Sigmoid colon (tissue), 7 donors: Measurements from ENCODE around the gene P3R3URF. TPM values are rescaled to one million over a fixed set of nuclear protein-coding genes. Genes with fewer than 3 reads are reported as not detected.

Experiments used
- DNase-seq: peaks from one replicate; pipeline ENCODE4 v3.0.0-alpha.2; 2019
- H3K27ac ChIP-seq, 4 donors: fragments of 200-600 bp; sonication (generic); one replicate each; pipeline ENCODE4 v1.5.1; 2016 to 2019; ENCODE audit warnings: mild to moderate bottlenecking in 1 of 4
- H3K27me3 ChIP-seq, 3 donors: fragments of 200-600 bp; sonication (generic); one replicate each; pipeline ENCODE4 v1.5.1; 2019; ENCODE audit warnings: mild to moderate bottlenecking in 1 of 3
- H3K36me3 ChIP-seq, 4 donors: fragments of 200-600 bp; sonication (generic); one replicate each; pipeline ENCODE4 v1.5.1; 2016 to 2019
- H3K4me1 ChIP-seq, 4 donors: fragments of 200-600 bp; sonication (generic); one replicate each; pipeline ENCODE4 v1.5.1; 2017 to 2019
- H3K4me3 ChIP-seq, 4 donors: fragments of 200-600 bp; sonication (generic); one replicate each; pipeline ENCODE4 v1.5.1; 2017 to 2019; ENCODE audit warnings: mild to moderate bottlenecking in 2 of 4, moderate library complexity in 1 of 4
- H3K9me3 ChIP-seq, 4 donors: fragments of 200-600 bp in 3 of 4; sonication (generic) in 3 of 4; one replicate each; pipeline versions ENCODE4 v1.5.1 to v1.6.1; 2013 to 2019
- CTCF ChIP-seq, 4 experiments: fragments of 450-650 bp in 3 of 4; fragments of 200-600 bp in 1 of 4; IDR thresholded peaks; one replicate each; pipeline ENCODE4 v1.5.1; 2016 to 2019; ENCODE audit warnings: antibody characterized with exemption in 4 of 4, mild to moderate bottlenecking in 3 of 4, moderate library complexity in 2 of 4
- EP300 ChIP-seq, 4 donors: sonication (generic); formaldehyde crosslinking; IDR thresholded peaks; one replicate each; pipeline ENCODE4 v1.6.1; 2017; ENCODE audit warnings: antibody characterized with exemption in 4 of 4
- POLR2A ChIP-seq, 2 donors: fragments of 450-650 bp; IDR thresholded peaks; one replicate each; pipeline ENCODE4 v1.6.1; 2016; ENCODE audit warnings: antibody characterized with exemption in 2 of 2, mild to moderate bottlenecking in 2 of 2, moderate library complexity in 2 of 2
- POLR2AphosphoS5 ChIP-seq, 4 donors: sonication (generic); formaldehyde crosslinking; IDR thresholded peaks; one replicate each; pipeline ENCODE4 v1.6.1; 2017; ENCODE audit warnings: antibody characterized with exemption in 4 of 4
- WGBS, 2 donors: extraction: QIAGEN DNeasy Blood & Tissue Kit; methylation state at CpG; one replicate each; pipeline ENCODE4 v1.1.7; 2013; 5-methylcytosine and 5-hydroxymethylcytosine counted together
- intact Hi-C: fragments of 100-400 bp; cut with DNase I; formaldehyde crosslinking; loops from one replicate; pipeline ENCODE4 v1.15.1; 2023
- polyA plus RNA-seq, 3 donors: library from polyadenylated mRNA; stranded (reverse); fragments of 200-250 nt; gene quantifications; one replicate each; pipeline ENCODE4 v1.2.3, GENCODE V29; 2013
- total RNA-seq, 4 donors: library from RNA; depleted of rRNA; stranded (reverse); fragments of >200 nt; gene quantifications; one replicate each; pipeline ENCODE4 v1.1.0, GENCODE V29; 2016
- donor health status: healthy with polysubstance abuse.
- donor health status: Bipolar disorder and iron deficiency.
- donor health status: healthy.

Gene P3R3URF
- total and polyA plus RNA-seq, 7 donors, result not detected

- Histone ChIP-seq H3K27ac (peak within 1 kb of the TSS; percentile 27 to 71 (median 56)), H3K9me3 (no peaks in the 10 kb centered on the region), H3K27me3 (no peaks in the 10 kb centered on the region), H3K36me3 (no peaks in the 10 kb centered on the region), H3K4me1 (peaks cover 0 to 25% (median 19%) of the 10 kb centered on the region in 4 donors), H3K4me3 (no peak within 1 kb of the TSS)
- intact Hi-C loops, result loop anchor here (2.0 kb wide), 1 partner anchor 38 kb away; no protein-coding TSS in a partner anchor
- no peak for TF ChIP-seq POLR2A (IDR thresholded peaks at IDR 0.05)
- TF ChIP-seq POLR2AphosphoS5 (IDR thresholded peaks at IDR 0.05), result peak in 1 of 4 donors; percentile 37
- 60 to 79% methylated on average over 11 of the region's 11 CpGs for WGBS, 2 donors
- DNase-seq, result peak; percentile 74
Observed at GRCh38 chr1:46174448-46175231, 1.6 kb downstream of the P3R3URF start, which contains the start of gene TSPAN1. Gene TSPAN1 (plus strand): TSS chr1:46175087. CDS start chr1:46181108, 6,021 bp downstream.

GRCh38 chr1:46173361-46173856 is 2.9 kb downstream of the P3R3URF start:
- intact Hi-C loops, result no loop called here
- WGBS, 2 donors, result 53 to 68% methylated on average over 4 of the region's 4 CpGs
- peaks cover 0 to 25% (median 19%) of the 10 kb centered on the region in 4 donors for H3K4me1 ChIP-seq
- H3K27me3 ChIP-seq, result peaks cover 0 to 12% (median 2%) of the 10 kb centered on the region in 3 donors
- H3K27ac ChIP-seq, result peak overlapping the region in 3 of 4 donors; percentile 19 to 66 (median 46)
- no peak overlapping the region for H3K4me3 ChIP-seq
- TF ChIP-seq EP300 (IDR thresholded peaks at IDR 0.05), result no peak
- no peak for TF ChIP-seq CTCF (IDR thresholded peaks at IDR 0.05)
- no peak for TF ChIP-seq POLR2A (IDR thresholded peaks at IDR 0.05)
- TF ChIP-seq POLR2AphosphoS5 (IDR thresholded peaks at IDR 0.05), result no peak
- no peaks in the 10 kb centered on the region for H3K9me3 ChIP-seq
- DNase-seq, result no peak
- H3K36me3 ChIP-seq, result no peaks in the 10 kb centered on the region

- H3K27ac ChIP-seq, result no peak overlapping the region
- intact Hi-C loops, result no loop called here
- no peaks in the 10 kb centered on the region for H3K9me3 ChIP-seq
- H3K27me3 ChIP-seq, result peaks cover 0 to 14% (median 5%) of the 10 kb centered on the region in 3 donors
- WGBS, 2 donors, result 36 to 84% methylated on average over 4 of the region's 4 CpGs
- no peaks in the 10 kb centered on the region for H3K36me3 ChIP-seq
- H3K4me1 ChIP-seq, result peaks cover 0 to 27% (median 20%) of the 10 kb centered on the region in 4 donors
- DNase-seq, result no peak
- H3K4me3 ChIP-seq, result no peak overlapping the region
- no peak for TF ChIP-seq CTCF (IDR thresholded peaks at IDR 0.05)
- no peak for TF ChIP-seq EP300 (IDR thresholded peaks at IDR 0.05)
- TF ChIP-seq POLR2AphosphoS5 (IDR thresholded peaks at IDR 0.05), result no peak
- no peak for TF ChIP-seq POLR2A (IDR thresholded peaks at IDR 0.05)
Observed at GRCh38 chr1:46172321-46172720, 4.0 kb downstream of the P3R3URF start.

- no peak for DNase-seq
- Histone ChIP-seq H3K27ac (peak overlapping the region in 2 of 4 donors; percentile 18 to 53), H3K27me3 (peaks cover 0 to 18% (median 5%) of the 10 kb centered on the region in 3 donors), H3K36me3 (no peaks in the 10 kb centered on the region), H3K9me3 (no peaks in the 10 kb centered on the region), H3K4me1 (peaks cover 0 to 32% (median 25%) of the 10 kb centered on the region in 4 donors), H3K4me3 (no peak overlapping the region)
- 14 to 60% methylated on average over 6 of the region's 6 CpGs for WGBS, 2 donors
- intact Hi-C loops, result no loop called here
- TF ChIP-seq EP300 (IDR thresholded peaks at IDR 0.05) (no peak), POLR2AphosphoS5 (IDR thresholded peaks at IDR 0.05) (no peak), POLR2A (IDR thresholded peaks at IDR 0.05) (no peak), CTCF (IDR thresholded peaks at IDR 0.05) (no peak)
Observed at GRCh38 chr1:46171871-46172270, 4.4 kb downstream of the P3R3URF start.

- WGBS, 2 donors, result 86 to 87% methylated on average over 8 of the region's 8 CpGs
- H3K4me1 ChIP-seq, result peaks cover 0 to 36% (median 29%) of the 10 kb centered on the region in 4 donors
- no peak for DNase-seq
Observed at GRCh38 chr1:46171351-46171750, 4.9 kb downstream of the P3R3URF start.

More at GRCh38 chr1:46171351-46171750, 4.9 kb downstream of the P3R3URF start:
- Histone ChIP-seq H3K36me3 (no peaks in the 10 kb centered on the region), H3K9me3 (no peaks in the 10 kb centered on the region), H3K27ac (peak overlapping the region in 2 of 4 donors; percentile 18 to 53), H3K27me3 (peaks cover 0 to 23% (median 5%) of the 10 kb centered on the region in 3 donors), H3K4me3 (no peak overlapping the region)
- intact Hi-C loops, result no loop called here
- TF ChIP-seq EP300 (IDR thresholded peaks at IDR 0.05) (no peak), POLR2A (IDR thresholded peaks at IDR 0.05) (no peak), POLR2AphosphoS5 (IDR thresholded peaks at IDR 0.05) (no peak), CTCF (IDR thresholded peaks at IDR 0.05) (no peak)
